Measurements from ENCODE around the gene FHIP2A. TPM values are rescaled to one million over a fixed set of nuclear protein-coding genes. Genes with fewer than 3 reads are reported as not detected.
"Not testable (repeated sequence)": the region's sequence is repeated elsewhere in the genome, so short reads cannot be mapped to it uniquely, and the experiment has no call there.

FHIP2A gene
- total RNA-seq, 1 experiment from 2014 or later = 10.2 TPM

DNA sequence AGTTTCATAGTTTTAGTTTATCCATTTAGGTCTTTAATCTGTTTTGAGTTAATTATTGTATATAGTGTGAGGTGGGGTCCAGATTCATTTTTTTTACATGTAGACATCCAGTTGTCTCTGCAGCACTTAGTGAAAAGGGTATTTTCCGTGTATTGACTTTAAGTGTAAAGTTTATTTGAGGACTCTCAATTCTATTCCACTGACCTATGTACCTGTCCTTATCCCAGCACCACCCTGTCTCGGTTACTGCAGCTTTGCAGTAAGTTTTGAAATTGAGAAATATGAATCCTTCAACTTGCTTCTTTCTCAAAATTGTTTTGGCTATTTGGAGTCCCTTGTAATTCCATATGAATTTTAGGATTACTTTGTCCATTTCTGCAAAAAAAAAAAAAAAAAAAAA lies 29.8 kb downstream of the FHIP2A start:
- in situ Hi-C loops (cut with HindIII; ENCODE audit: low pct_unique_long_range_greater_than_20kb, low sequenced_read_pairs) = no loop called here
- DNase-seq (ENCODE audit: low read depth) = no peak

DNA sequence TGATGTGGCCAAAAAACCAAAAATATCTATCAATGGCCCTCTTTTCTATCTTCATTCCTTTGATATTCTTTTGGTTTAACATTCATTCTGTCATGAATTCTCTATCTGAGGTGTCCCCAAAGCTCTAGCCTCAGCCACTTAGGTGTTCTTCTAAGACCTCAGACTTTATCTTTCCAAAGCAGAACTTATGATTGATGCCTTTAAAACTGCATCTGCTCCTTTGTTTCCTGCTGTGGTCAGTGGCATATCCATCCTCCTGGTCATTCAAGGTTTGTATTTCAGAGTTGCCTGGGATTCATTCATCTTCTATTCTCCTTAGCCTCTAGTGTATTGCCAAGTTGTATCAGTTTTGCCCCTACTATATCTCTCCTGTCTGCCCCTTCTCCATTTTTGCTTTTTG lies 30.6 kb downstream of the FHIP2A start:
- in situ Hi-C loops (cut with HindIII; ENCODE audit: low pct_unique_long_range_greater_than_20kb, low sequenced_read_pairs) = no loop called here

GRCh38 chr10:114854906-114855305 lies 33.3 kb downstream of the FHIP2A start:
- in situ Hi-C loops (cut with HindIII; ENCODE audit: low pct_unique_long_range_greater_than_20kb, low sequenced_read_pairs) = loop anchor here (5.0 kb wide), 1 partner anchor 63 kb away; no protein-coding TSS in a partner anchor

More for the DNA sequence above, 30.6 kb downstream of the FHIP2A start:
- no peak for DNase-seq (ENCODE audit: low read depth)

GRCh38 chr10:114855776-114856543 lies 34.4 kb downstream of the FHIP2A start:
- in situ Hi-C loops (cut with HindIII; ENCODE audit: low pct_unique_long_range_greater_than_20kb, low sequenced_read_pairs) = loop anchor here (5.0 kb wide), 1 partner anchor 64 kb away; no protein-coding TSS in a partner anchor
- no peak for DNase-seq (ENCODE audit: low read depth)

More at GRCh38 chr10:114854906-114855305, 33.3 kb downstream of the FHIP2A start:
- DNase-seq (ENCODE audit: low read depth) = no peak

DNA sequence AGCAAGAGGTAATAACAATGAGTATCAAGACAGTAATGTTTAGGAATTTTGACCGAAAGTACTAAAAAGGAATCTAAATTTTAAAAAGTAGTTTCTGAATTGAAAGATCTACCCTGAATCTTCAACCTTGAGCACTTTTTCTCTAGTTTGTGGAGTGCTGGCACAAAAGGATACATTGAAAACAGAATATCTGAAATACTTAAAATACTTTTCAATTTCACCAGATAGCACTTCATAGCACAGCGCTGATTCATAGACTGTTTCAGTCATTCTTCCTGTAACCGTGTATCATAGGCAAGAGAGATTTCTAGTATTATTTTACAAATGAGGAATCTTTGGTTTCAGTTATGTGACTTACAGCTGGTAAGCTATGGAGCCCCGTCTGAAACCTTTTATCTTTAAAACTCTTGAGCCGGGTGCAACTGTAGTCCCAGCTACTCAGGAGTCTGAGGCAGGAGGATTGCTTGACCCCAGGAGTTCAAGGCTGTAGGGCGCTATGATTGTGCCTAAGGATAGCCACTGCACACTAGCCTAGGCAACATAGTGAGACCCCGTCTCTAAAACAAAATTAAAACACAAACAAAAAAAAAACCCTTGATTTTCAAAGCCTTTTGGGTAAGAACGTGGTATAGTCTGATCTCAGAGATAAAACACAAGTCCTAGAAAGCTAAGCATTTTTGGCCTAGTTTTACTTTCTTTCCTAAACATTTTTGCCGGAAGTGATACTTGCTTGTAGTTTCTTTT lies 35.1 kb downstream of the FHIP2A start:
- in situ Hi-C loops (cut with HindIII; ENCODE audit: low pct_unique_long_range_greater_than_20kb, low sequenced_read_pairs) = loop anchor here (5.0 kb wide), 1 partner anchor 64 kb away; no protein-coding TSS in a partner anchor
- no peak for DNase-seq (ENCODE audit: low read depth)

DNA sequence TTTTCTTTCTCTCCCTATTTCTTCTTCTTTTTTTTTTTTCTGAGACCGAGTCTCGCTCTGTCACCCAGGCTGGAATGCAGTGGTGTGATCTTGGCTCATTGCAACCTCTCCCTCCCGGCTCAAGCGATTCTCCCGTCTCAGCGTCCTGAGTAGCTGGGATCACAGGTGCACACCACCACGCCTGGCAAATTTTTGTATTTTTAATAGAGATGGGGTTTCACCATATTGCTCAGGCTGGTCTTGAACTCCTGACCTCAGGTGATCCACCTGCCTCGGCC lies 35.6 kb downstream of the FHIP2A start:
- in situ Hi-C loops (cut with HindIII; ENCODE audit: low pct_unique_long_range_greater_than_20kb, low sequenced_read_pairs) = loop anchor here (5.0 kb wide), 1 partner anchor 65 kb away; no protein-coding TSS in a partner anchor
- not testable (repeated sequence) for DNase-seq (ENCODE audit: low read depth)

GRCh38 chr10:114857922-114858629 lies 36.5 kb downstream of the FHIP2A start:
- no peak for DNase-seq (ENCODE audit: low read depth)
- in situ Hi-C loops (cut with HindIII; ENCODE audit: low pct_unique_long_range_greater_than_20kb, low sequenced_read_pairs) = loop anchor here (5.0 kb wide), 1 partner anchor 66 kb away; no protein-coding TSS in a partner anchor

GRCh38 chr10:114859222-114859621 lies 37.6 kb downstream of the FHIP2A start:
- DNase-seq (ENCODE audit: low read depth) = no peak
- in situ Hi-C loops (cut with HindIII; ENCODE audit: low pct_unique_long_range_greater_than_20kb, low sequenced_read_pairs) = loop anchor here (5.0 kb wide), 1 partner anchor 67 kb away; no protein-coding TSS in a partner anchor

DNA sequence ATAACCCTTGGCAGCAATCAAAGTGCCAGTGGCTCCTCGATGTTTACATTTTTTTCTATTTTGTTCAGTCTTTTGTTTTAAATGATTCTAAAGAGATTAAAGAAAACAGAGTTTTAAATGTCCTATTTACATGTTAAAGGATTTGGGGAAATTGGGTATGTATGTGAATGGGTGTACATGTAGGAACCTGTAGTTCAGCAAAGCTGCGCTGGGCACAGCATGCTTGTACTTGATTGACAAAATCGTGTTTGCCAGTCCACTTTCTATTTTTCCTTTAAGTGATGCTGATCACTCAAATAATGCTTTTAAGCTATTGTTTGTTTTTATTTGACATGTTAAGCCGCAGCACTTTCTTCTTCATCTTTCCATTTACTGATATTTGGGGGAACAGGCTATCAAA lies 40.9 kb downstream of the FHIP2A start:
- in situ Hi-C loops (cut with HindIII; ENCODE audit: low pct_unique_long_range_greater_than_20kb, low sequenced_read_pairs) = no loop called here
- DNase-seq (ENCODE audit: low read depth) = no peak

GRCh38 chr10:114867365-114867764 lies 45.8 kb downstream of the FHIP2A start:
- DNase-seq (ENCODE audit: low read depth) = no peak
- in situ Hi-C loops (cut with HindIII; ENCODE audit: low pct_unique_long_range_greater_than_20kb, low sequenced_read_pairs) = no loop called here

GRCh38 chr10:114868870-114869519 lies 47.4 kb downstream of the FHIP2A start:
- in situ Hi-C loops (cut with HindIII; ENCODE audit: low pct_unique_long_range_greater_than_20kb, low sequenced_read_pairs) = no loop called here
- DNase-seq (ENCODE audit: low read depth) = no peak

DNA sequence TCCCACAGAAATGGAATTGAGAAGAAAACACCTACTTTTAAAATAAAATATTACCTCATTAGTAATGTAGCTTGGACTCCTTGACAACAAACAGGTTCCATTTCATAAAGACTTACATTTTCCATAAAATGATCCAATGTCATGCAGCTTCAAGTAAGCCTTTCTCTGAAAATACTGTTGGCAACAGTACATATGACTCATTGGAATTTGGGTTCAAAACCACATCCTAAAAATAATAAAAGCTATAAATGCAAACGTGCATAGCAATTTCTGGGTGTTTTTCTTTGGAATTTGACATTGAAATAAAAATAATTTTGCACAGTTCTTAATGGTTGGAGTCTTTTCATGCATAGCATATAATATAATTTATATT lies 47.9 kb downstream of the FHIP2A start:
- in situ Hi-C loops (cut with HindIII; ENCODE audit: low pct_unique_long_range_greater_than_20kb, low sequenced_read_pairs) = no loop called here
- DNase-seq (ENCODE audit: low read depth) = no peak

DNA sequence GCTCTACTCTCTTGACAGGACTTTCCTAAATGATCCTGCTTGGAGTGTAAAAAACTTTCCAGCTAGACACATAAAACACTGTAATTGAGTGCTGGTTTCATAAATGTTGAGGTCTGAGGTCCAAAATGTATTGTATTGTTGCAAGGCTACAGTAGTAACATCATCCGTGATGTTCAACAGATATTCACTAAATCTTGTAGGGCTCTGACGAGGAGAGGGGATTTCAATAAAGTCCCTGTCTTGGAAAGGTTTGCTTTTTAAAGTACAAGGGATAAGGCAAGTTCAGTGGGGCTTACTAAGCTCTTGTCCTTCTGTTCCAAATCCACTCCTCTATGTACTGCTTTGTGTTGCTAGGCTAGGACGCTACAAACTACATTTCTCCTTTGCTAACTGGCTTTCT lies 48.9 kb downstream of the FHIP2A start:
- in situ Hi-C loops (cut with HindIII; ENCODE audit: low pct_unique_long_range_greater_than_20kb, low sequenced_read_pairs) = no loop called here

GRCh38 chr10:114871379-114871778 lies 49.8 kb downstream of the FHIP2A start:
- in situ Hi-C loops (cut with HindIII; ENCODE audit: low pct_unique_long_range_greater_than_20kb, low sequenced_read_pairs) = no loop called here
- DNase-seq (ENCODE audit: low read depth) = no peak

More for the DNA sequence above, 48.9 kb downstream of the FHIP2A start:
- DNase-seq (ENCODE audit: low read depth) = no peak

Other genes starting within 250 kb of the FHIP2A start
- gene ABLIM1, start 163.5 kb upstream of the FHIP2A start, total RNA-seq (2014; rRNA removed; shearing (Covaris generic); ENCODE audit: low replicate concordance) = 2.2 and 2.6 TPM in 2 replicates
- gene TRUB1, start 116.4 kb downstream of the FHIP2A start, total RNA-seq (2014; rRNA removed; shearing (Covaris generic); ENCODE audit: low replicate concordance) = 56.1 and 60.6 TPM in 2 replicates

All from Caki2 (cell line).